CD14-positive monocyte (primary cell): ENCODE results near the gene BAG5. TPM values are rescaled to one million over a fixed set of nuclear protein-coding genes. Genes with fewer than 3 reads are reported as not detected.
A peak's percentile ranks its signal among the peaks of the same experiment; 100 is the strongest.

Experiments used
- DNase-seq, 3 donors: peaks; one replicate each; pipeline ENCODE4 v3.0.0-alpha.2; 2011 to 2022
- H2AFZ ChIP-seq: 2 replicates; pipeline ENCODE4 v1.6.0; 2012; ENCODE audit warnings: mild to moderate bottlenecking, low read depth, low read length, inconsistent platforms; ENCODE audit not compliant: insufficient read depth, poor library complexity, severe bottlenecking
- H3K27ac ChIP-seq, 2 donors: 1 replicate in 1 of 2; 2 replicates in 1 of 2; pipeline ENCODE4 v1.5.1; 2012 to 2013; ENCODE audit warnings: low read length in 2 of 2, control low read depth in 1 of 2, inconsistent platforms in 1 of 2, low read depth in 1 of 2, mild to moderate bottlenecking in 1 of 2
- H3K27me3 ChIP-seq, 2 donors: one replicate each; pipeline versions ENCODE4 v1.6.0 to v1.6.1; 2011 to 2013; ENCODE audit warnings: low read length in 2 of 2; ENCODE audit not compliant: control insufficient read depth in 2 of 2, insufficient read depth in 2 of 2
- H3K36me3 ChIP-seq, 2 donors: replicated peaks in 1 of 2; 1 replicate in 1 of 2; 2 replicates in 1 of 2; pipeline versions ENCODE4 v1.5.1 to v1.6.1; 2012 to 2013; ENCODE audit warnings: low read length in 2 of 2, control low read depth in 1 of 2, inconsistent platforms in 1 of 2, mild to moderate bottlenecking in 1 of 2; ENCODE audit not compliant: insufficient read depth in 2 of 2, control insufficient read depth in 1 of 2
- H3K4me1 ChIP-seq, 2 donors: 1 replicate in 1 of 2; 2 replicates in 1 of 2; pipeline versions ENCODE4 v1.5.1 to v1.6.1; 2012 to 2013; ENCODE audit warnings: low read length in 2 of 2, control low read depth in 1 of 2, inconsistent platforms in 1 of 2, mild to moderate bottlenecking in 1 of 2, moderate library complexity in 1 of 2; ENCODE audit not compliant: insufficient read depth in 2 of 2, control insufficient read depth in 1 of 2
- H3K4me2 ChIP-seq: replicated peaks from 2 replicates; pipeline ENCODE3; 2012; ENCODE audit warnings: low read length, moderate library complexity, mild to moderate bottlenecking; ENCODE audit not compliant: poor library complexity, severe bottlenecking; ENCODE audit errors: extremely low read depth
- H3K4me3 ChIP-seq, 3 experiments: fragments of 200-600 bp in 1 of 3; sonication (generic) in 1 of 3; replicated peaks in 1 of 3; 1 replicate in 2 of 3; 2 replicates in 1 of 3; pipeline ENCODE4 v1.5.1; 2011 to 2013; ENCODE audit warnings: low read length in 3 of 3, mild to moderate bottlenecking in 3 of 3, control low read depth in 2 of 3, low read depth in 2 of 3, inconsistent platforms in 1 of 3, moderate library complexity in 1 of 3
- H3K79me2 ChIP-seq: 2 replicates; pipeline ENCODE4 v1.6.0; 2012; ENCODE audit warnings: mild to moderate bottlenecking, control low read depth, inconsistent platforms, low read length, moderate library complexity; ENCODE audit not compliant: insufficient read depth
- H3K9ac ChIP-seq: 2 replicates; pipeline ENCODE4 v1.6.0; 2017; ENCODE audit warnings: low read length, mild to moderate bottlenecking; ENCODE audit not compliant: insufficient read depth, poor library complexity, severe bottlenecking
- H3K9me3 ChIP-seq, 2 donors: replicated peaks in 1 of 2; 1 replicate in 1 of 2; 2 replicates in 1 of 2; pipeline versions ENCODE4 v1.5.1 to v1.6.1; 2012 to 2013; ENCODE audit warnings: low read length in 2 of 2, control low read depth in 1 of 2; ENCODE audit not compliant: control insufficient read depth in 1 of 2, insufficient read depth in 1 of 2
- H4K20me1 ChIP-seq: 2 replicates; pipeline ENCODE4 v1.6.0; 2012; ENCODE audit warnings: mild to moderate bottlenecking, low read length, control low read depth, moderate library complexity; ENCODE audit not compliant: insufficient read depth
- H3K27ac Mint-ChIP-seq, 7 donors: one replicate each; pipeline ENCODE4 v1.8.0; 2020; ENCODE audit warnings: mild to moderate bottlenecking in 7 of 7, mixed read lengths in 7 of 7, moderate library complexity in 6 of 7, inconsistent platforms in 2 of 7
- H3K27me3 Mint-ChIP-seq, 3 donors: one replicate each; pipeline ENCODE4 v1.8.0; 2021 to 2022; ENCODE audit warnings: low read depth in 3 of 3, mild to moderate bottlenecking in 3 of 3, mixed read lengths in 3 of 3, moderate library complexity in 3 of 3, inconsistent platforms in 1 of 3
- H3K36me3 Mint-ChIP-seq, 2 donors: one replicate each; pipeline ENCODE4 v1.8.0; 2020; ENCODE audit warnings: mixed read lengths in 2 of 2, inconsistent platforms in 1 of 2, mild to moderate bottlenecking in 1 of 2
- H3K4me1 Mint-ChIP-seq: one replicate; pipeline ENCODE4 v1.8.0; 2020; ENCODE audit warnings: mild to moderate bottlenecking, mixed read lengths
- H3K4me3 Mint-ChIP-seq, 2 donors: one replicate each; pipeline ENCODE4 v1.8.0; 2020; ENCODE audit warnings: mild to moderate bottlenecking in 2 of 2, mixed read lengths in 2 of 2, moderate library complexity in 1 of 2
- H3K9me3 Mint-ChIP-seq, 7 donors: one replicate each; pipeline ENCODE4 v1.8.0; 2020 to 2022; ENCODE audit warnings: mixed read lengths in 7 of 7, mild to moderate bottlenecking in 6 of 7, moderate library complexity in 6 of 7, inconsistent platforms in 2 of 7
- WGBS: methylation state at CpG from one replicate; pipeline ENCODE4 v1.1.5; 2013; ENCODE audit warnings: missing lambda C conversion rate; ENCODE audit not compliant: insufficient coverage; 5-methylcytosine and 5-hydroxymethylcytosine counted together
- intact Hi-C, 2 donors: fragments of 100-400 bp; cut with micrococcal nuclease; formaldehyde crosslinking; loops; one replicate each; pipeline versions ENCODE4 v1.15.0 to v1.15.1; 2023
- polyA plus RNA-seq, 3 donors: library from polyadenylated mRNA; depleted of rRNA in 1 of 3; unstranded in 2 of 3; stranded (reverse) in 1 of 3; fragments of 300-500 nt in 2 of 3; fragments of >200 nt in 1 of 3; fragmentation: Illumina TruSeq in 2 of 3; gene quantifications; 1 replicate in 2 of 3; 2 replicates in 1 of 3; pipeline ENCODE4 v1.2.3, GENCODE V29; 2012 to 2021
- TF ChIP-seq, protein P1 (sequence below): fragments of 200-600 bp; IDR thresholded peaks from one replicate; pipeline ENCODE4 v1.8.0; 2022; ENCODE audit warnings: antibody characterized with exemption, mild to moderate bottlenecking

The BAG5 gene
- polyA plus RNA-seq, 3 donors: 4.7 to 33.1 (median 30.1) TPM

DNA sequence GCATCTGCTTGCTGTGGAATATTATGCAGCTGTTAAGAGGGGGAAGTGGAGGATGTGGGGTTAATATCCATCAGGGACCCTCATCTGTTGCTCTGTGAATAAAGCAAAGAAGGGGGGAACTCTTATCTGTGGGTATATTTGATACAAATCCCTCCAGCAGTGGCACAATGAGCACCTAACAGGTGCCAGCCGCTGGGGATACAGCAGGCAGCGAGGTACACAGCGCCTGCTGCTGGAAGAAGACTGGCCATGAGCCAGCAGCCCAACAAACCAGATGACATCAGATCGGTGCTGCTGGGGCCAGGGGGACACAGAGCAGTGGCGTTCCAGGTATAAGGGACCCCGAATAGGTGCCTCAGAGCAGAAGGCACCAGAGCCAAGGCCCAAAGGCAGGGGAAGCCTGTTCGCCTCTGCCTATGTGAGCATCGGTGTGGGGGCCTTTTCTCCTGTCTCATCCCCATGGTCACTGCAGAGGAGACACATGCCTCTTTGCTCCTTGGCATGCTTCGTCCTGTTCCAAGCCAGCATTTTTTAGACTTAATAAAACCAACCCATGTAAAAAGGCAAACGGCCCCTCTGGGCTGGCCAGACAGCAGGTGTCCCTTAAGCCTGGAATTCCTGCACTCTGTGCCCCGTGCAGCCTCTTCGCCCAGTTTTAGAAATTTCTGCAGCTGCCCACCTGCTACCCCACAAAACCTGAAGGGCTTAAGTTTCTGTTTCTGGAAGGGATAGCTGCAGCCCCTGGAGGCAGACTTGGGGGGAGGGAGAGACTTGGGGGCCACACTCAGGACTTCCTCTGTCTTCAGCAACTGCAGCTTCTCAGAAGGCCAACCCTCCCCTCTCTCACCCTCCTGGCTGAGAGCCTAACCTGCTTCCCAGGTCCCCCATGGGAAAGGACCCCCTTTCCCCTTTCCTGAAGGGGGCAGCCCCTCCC lies 38.2 kb downstream of the BAG5 start:
- H3K27ac ChIP-seq: no peak overlapping the region
- peaks cover 39 to 66% of the 10 kb centered on the region in 2 donors for H3K4me1 ChIP-seq
- TF ChIP-seq, protein P1, sequence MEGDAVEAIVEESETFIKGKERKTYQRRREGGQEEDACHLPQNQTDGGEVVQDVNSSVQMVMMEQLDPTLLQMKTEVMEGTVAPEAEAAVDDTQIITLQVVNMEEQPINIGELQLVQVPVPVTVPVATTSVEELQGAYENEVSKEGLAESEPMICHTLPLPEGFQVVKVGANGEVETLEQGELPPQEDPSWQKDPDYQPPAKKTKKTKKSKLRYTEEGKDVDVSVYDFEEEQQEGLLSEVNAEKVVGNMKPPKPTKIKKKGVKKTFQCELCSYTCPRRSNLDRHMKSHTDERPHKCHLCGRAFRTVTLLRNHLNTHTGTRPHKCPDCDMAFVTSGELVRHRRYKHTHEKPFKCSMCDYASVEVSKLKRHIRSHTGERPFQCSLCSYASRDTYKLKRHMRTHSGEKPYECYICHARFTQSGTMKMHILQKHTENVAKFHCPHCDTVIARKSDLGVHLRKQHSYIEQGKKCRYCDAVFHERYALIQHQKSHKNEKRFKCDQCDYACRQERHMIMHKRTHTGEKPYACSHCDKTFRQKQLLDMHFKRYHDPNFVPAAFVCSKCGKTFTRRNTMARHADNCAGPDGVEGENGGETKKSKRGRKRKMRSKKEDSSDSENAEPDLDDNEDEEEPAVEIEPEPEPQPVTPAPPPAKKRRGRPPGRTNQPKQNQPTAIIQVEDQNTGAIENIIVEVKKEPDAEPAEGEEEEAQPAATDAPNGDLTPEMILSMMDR: no peak
- H3K36me3 ChIP-seq: no peaks in the 10 kb centered on the region
- Mint-ChIP-seq H3K4me3 (peak overlapping the region in 1 of 2 donors; percentile 80), H3K27me3 (peaks cover 40 to 55% (median 43%) of the 10 kb centered on the region in 3 donors), H3K27ac (peak overlapping the region in 1 of 7 donors; percentile 28), H3K4me1 (peaks cover 43% of the 10 kb centered on the region), H3K36me3 (peaks cover 0 to 9% of the 10 kb centered on the region in 2 donors), H3K9me3 (peaks cover 0 to 16% (median 6%) of the 10 kb centered on the region in 7 donors)
- peaks cover 6 to 9% of the 10 kb centered on the region in 2 donors for H3K9me3 ChIP-seq
- H4K20me1 ChIP-seq: peaks cover 4% of the 10 kb centered on the region
- intact Hi-C loops: loop anchor here in 1 of 2 donors (5.0 to 10.0 kb wide), 2 partner anchors 38 to 189 kb away; partner anchors contain the start of genes BAG5, COA8 and EIF5
- DNase-seq: no peak
- no peak overlapping the region for H2AFZ ChIP-seq
- WGBS: 86% methylated on average over 11 of the region's 12 CpGs
- H3K79me2 ChIP-seq: peaks cover 2% of the 10 kb centered on the region
- no peak overlapping the region for H3K9ac ChIP-seq
- H3K4me3 ChIP-seq: no peak overlapping the region
- peaks cover 20 to 41% of the 10 kb centered on the region in 2 donors for H3K27me3 ChIP-seq
- no peak overlapping the region for H3K4me2 ChIP-seq

DNA sequence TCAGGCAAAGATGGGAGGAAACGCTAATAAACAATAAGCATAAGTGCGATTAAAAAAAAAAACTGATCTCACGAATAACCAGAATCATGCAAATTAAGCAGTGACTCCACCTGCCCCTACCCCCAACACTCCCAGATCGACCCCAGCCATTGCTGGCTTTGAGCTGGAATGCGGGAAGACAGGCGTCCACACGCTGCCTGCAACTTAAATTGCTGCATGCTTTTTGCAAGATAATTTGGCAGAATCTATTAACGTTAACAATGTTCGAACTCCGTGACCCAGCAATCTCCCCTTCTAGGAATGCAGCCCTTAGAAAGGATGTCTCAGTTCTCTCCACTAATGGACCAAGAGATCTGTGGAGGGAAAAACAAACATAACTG lies 38.9 kb downstream of the BAG5 start:
- peaks cover 43 to 68% of the 10 kb centered on the region in 2 donors for H3K4me1 ChIP-seq
- H3K4me1 Mint-ChIP-seq: peaks cover 44% of the 10 kb centered on the region
- TF ChIP-seq, protein P1: no peak
- intact Hi-C loops: loop anchor here in 1 of 2 donors (5.0 to 10.0 kb wide), 2 partner anchors 39 to 189 kb away; partner anchors contain the start of genes BAG5, COA8 and EIF5
- peaks cover 6 to 9% of the 10 kb centered on the region in 2 donors for H3K9me3 ChIP-seq
- 77% methylated on average over 5 of the region's 10 CpGs for WGBS
- DNase-seq: no peak
- H3K36me3 Mint-ChIP-seq: peaks cover 0 to 9% of the 10 kb centered on the region in 2 donors
- no peak overlapping the region for H3K4me2 ChIP-seq
- no peak overlapping the region for H3K4me3 ChIP-seq
- H3K27me3 ChIP-seq: peaks cover 20 to 41% of the 10 kb centered on the region in 2 donors
- peaks cover 11% of the 10 kb centered on the region for H4K20me1 ChIP-seq
- no peaks in the 10 kb centered on the region for H3K36me3 ChIP-seq
- H2AFZ ChIP-seq: no peak overlapping the region
- peaks cover 0 to 16% (median 6%) of the 10 kb centered on the region in 7 donors for H3K9me3 Mint-ChIP-seq
- H3K27ac ChIP-seq: no peak overlapping the region
- H3K79me2 ChIP-seq: no peaks in the 10 kb centered on the region
- H3K4me3 Mint-ChIP-seq: peak overlapping the region in 1 of 2 donors; percentile 80
- peaks cover 43 to 56% (median 45%) of the 10 kb centered on the region in 3 donors for H3K27me3 Mint-ChIP-seq
- H3K27ac Mint-ChIP-seq: peak overlapping the region in 1 of 7 donors; percentile 12
- no peak overlapping the region for H3K9ac ChIP-seq
